ENCODE measurements around the gene PHACTR4.

PHACTR4 gene

GRCh38 chr1:28329395-28330153 is 40.0 kb upstream of the PHACTR4 start:
- peak overlapping the region; percentile 73 for H3K4me2 ChIP-seq (ENCODE audit: low read length)
- H4K20me1 ChIP-seq (ENCODE audit: control insufficient read depth, insufficient read depth, low read depth, low read length), result no peaks in the 10 kb centered on the region
- no peak for TF ChIP-seq CTCF (IDR thresholded peaks at IDR 0.05; ENCODE audit: low read depth, low read length, poor library complexity, severe bottlenecking)
- no peak for TF ChIP-seq EZH2phosphoT487 (IDR thresholded peaks at IDR 0.05; ENCODE audit: borderline replicate concordance, low read length)
- no peaks in the 10 kb centered on the region for H3K9me2 ChIP-seq (replicated peaks; ENCODE audit: control insufficient read depth, low read length)
- peaks cover 14% of the 10 kb centered on the region for H3F3A ChIP-seq (ENCODE audit: control insufficient read depth, insufficient read depth)
- peaks cover 43% of the 10 kb centered on the region for H3K36me3 ChIP-seq (ENCODE audit: control insufficient read depth, low read length)
- peaks cover 48% of the 10 kb centered on the region for H3K79me2 ChIP-seq (ENCODE audit: control insufficient read depth, low read length)
- peak overlapping the region; percentile 98 for H3K4me3 ChIP-seq (ENCODE audit: low read length)
- peak overlapping the region; percentile 77 for H3K27ac ChIP-seq (ENCODE audit: low read depth, low read length)
- H3K27me3 ChIP-seq (ENCODE audit: control insufficient read depth, low read length), result no peaks in the 10 kb centered on the region
- H3K9me3 ChIP-seq (ENCODE audit: control insufficient read depth, insufficient read depth, low read length), result no peaks in the 10 kb centered on the region
- H3K4me1 ChIP-seq (ENCODE audit: control insufficient read depth, low read length), result peaks cover 30% of the 10 kb centered on the region

- Histone ChIP-seq H3K4me3 (ENCODE audit: low read length) (no peak overlapping the region), H3K27ac (ENCODE audit: low read depth, low read length) (no peak overlapping the region), H4K20me1 (ENCODE audit: control insufficient read depth, insufficient read depth, low read depth, low read length) (no peaks in the 10 kb centered on the region), H3K79me2 (ENCODE audit: control insufficient read depth, low read length) (peaks cover 10% of the 10 kb centered on the region), H3K9me3 (ENCODE audit: control insufficient read depth, insufficient read depth, low read length) (no peaks in the 10 kb centered on the region), H3F3A (ENCODE audit: control insufficient read depth, insufficient read depth) (peaks cover 3% of the 10 kb centered on the region; the same call in 1 of the 2 replicates), H3K4me2 (ENCODE audit: low read length) (no peak overlapping the region), H3K9me2 (replicated peaks; ENCODE audit: control insufficient read depth, low read length) (no peaks in the 10 kb centered on the region), H3K36me3 (ENCODE audit: control insufficient read depth, low read length) (peaks cover 18% of the 10 kb centered on the region), H3K27me3 (ENCODE audit: control insufficient read depth, low read length) (no peaks in the 10 kb centered on the region), H3K4me1 (ENCODE audit: control insufficient read depth, low read length) (no peaks in the 10 kb centered on the region)
- TF ChIP-seq EZH2phosphoT487 (IDR thresholded peaks at IDR 0.05; ENCODE audit: borderline replicate concordance, low read length) (no peak), CTCF (IDR thresholded peaks at IDR 0.05; ENCODE audit: low read depth, low read length, poor library complexity, severe bottlenecking) (no peak)
Measured at GRCh38 chr1:28338897-28339296, 30.6 kb upstream of the PHACTR4 start.

GRCh38 chr1:28339551-28339950 is 30.0 kb upstream of the PHACTR4 start:
- Histone ChIP-seq H3K27me3 (ENCODE audit: control insufficient read depth, low read length) (no peaks in the 10 kb centered on the region), H3K79me2 (ENCODE audit: control insufficient read depth, low read length) (peaks cover 5% of the 10 kb centered on the region), H3K36me3 (ENCODE audit: control insufficient read depth, low read length) (peaks cover 12% of the 10 kb centered on the region), H3F3A (ENCODE audit: control insufficient read depth, insufficient read depth) (peaks cover 3% of the 10 kb centered on the region; the same call in 1 of the 2 replicates), H4K20me1 (ENCODE audit: control insufficient read depth, insufficient read depth, low read depth, low read length) (no peaks in the 10 kb centered on the region), H3K4me3 (ENCODE audit: low read length) (no peak overlapping the region), H3K4me2 (ENCODE audit: low read length) (no peak overlapping the region), H3K27ac (ENCODE audit: low read depth, low read length) (no peak overlapping the region), H3K4me1 (ENCODE audit: control insufficient read depth, low read length) (no peaks in the 10 kb centered on the region), H3K9me3 (ENCODE audit: control insufficient read depth, insufficient read depth, low read length) (no peaks in the 10 kb centered on the region), H3K9me2 (replicated peaks; ENCODE audit: control insufficient read depth, low read length) (no peaks in the 10 kb centered on the region)
- TF ChIP-seq EZH2phosphoT487 (IDR thresholded peaks at IDR 0.05; ENCODE audit: borderline replicate concordance, low read length), result no peak

Measured in DOHH2 (cell line).